ENCODE data around the gene CDADC1.
A peak's percentile ranks its signal among the peaks of the same experiment; 100 is the strongest.

CDADC1 gene

DNA sequence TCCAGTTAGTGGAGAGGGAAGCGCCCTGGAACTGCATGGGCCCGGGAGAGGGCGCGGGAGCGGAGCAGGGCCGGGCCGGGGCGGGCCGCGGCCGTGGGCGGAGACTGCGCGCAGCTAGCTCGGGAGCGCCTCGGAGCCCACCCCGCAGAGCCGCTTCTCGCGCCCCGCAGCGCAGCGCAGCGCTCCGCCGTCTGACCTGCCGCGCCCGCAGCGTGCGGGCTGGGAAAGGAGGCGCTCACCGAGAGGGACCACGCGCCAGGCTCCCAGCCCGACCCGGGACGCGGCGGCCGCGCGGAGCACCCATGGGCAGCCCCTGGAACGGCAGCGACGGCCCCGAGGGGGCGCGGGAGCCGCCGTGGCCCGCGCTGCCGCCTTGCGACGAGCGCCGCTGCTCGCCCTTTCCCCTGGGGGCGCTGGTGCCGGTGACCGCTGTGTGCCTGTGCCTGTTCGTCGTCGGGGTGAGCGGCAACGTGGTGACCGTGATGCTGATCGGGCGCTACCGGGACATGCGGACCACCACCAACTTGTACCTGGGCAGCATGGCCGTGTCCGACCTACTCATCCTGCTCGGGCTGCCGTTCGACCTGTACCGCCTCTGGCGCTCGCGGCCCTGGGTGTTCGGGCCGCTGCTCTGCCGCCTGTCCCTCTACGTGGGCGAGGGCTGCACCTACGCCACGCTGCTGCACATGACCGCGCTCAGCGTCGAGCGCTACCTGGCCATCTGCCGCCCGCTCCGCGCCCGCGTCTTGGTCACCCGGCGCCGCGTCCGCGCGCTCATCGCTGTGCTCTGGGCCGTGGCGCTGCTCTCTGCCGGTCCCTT lies 27.5 kb upstream of the CDADC1 start, which contains the start of gene MLNR:
TSS of gene MLNR (plus strand) at position 303 of the 820 bp plus-strand sequence. CDS start at position 303, 0 bp downstream.
- peak; percentile 59 to 61 for ATAC-seq (replicated peaks)
- DNase-seq, result no peak
- Mint-ChIP-seq H3K4me3 (peak within 1 kb of the TSS; percentile 72 to 76), H3K36me3 (peaks cover 4 to 7% of the 10 kb centered on the region in 2 donors), H3K27me3 (peaks cover 43 to 49% of the 10 kb centered on the region in 2 donors), H3K4me1 (peaks cover 7 to 23% of the 10 kb centered on the region in 2 donors), H3K27ac (peak within 1 kb of the TSS; percentile 66), H3K9me3 (peaks cover 0 to 3% of the 10 kb centered on the region in 2 donors)

DNA sequence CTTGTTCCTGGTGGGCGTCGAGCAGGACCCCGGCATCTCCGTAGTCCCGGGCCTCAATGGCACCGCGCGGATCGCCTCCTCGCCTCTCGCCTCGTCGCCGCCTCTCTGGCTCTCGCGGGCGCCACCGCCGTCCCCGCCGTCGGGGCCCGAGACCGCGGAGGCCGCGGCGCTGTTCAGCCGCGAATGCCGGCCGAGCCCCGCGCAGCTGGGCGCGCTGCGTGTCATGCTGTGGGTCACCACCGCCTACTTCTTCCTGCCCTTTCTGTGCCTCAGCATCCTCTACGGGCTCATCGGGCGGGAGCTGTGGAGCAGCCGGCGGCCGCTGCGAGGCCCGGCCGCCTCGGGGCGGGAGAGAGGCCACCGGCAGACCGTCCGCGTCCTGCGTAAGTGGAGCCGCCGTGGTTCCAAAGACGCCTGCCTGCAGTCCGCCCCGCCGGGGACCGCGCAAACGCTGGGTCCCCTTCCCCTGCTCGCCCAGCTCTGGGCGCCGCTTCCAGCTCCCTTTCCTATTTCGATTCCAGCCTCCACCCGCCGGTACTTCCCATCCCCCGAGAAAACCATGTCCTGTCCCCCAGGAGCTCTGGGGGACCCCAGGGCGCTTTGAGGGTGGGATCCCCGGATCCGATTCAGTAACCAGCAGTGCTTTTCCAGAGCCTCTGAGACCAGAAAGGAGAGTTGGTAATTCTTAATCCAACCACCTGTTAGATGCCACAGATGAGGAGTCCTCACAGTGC lies 26.7 kb upstream of the CDADC1 start:
- Mint-ChIP-seq H3K27me3 (peaks cover 43 to 49% of the 10 kb centered on the region in 2 donors), H3K4me3 (peak overlapping the region; percentile 72 to 76), H3K9me3 (peaks cover 0 to 3% of the 10 kb centered on the region in 2 donors), H3K36me3 (peaks cover 4 to 7% of the 10 kb centered on the region in 2 donors), H3K27ac (peak overlapping the region; percentile 68), H3K4me1 (peaks cover 7 to 18% of the 10 kb centered on the region in 2 donors)
- DNase-seq, result no peak
- peak; percentile 26 to 40 for ATAC-seq (replicated peaks)

DNA sequence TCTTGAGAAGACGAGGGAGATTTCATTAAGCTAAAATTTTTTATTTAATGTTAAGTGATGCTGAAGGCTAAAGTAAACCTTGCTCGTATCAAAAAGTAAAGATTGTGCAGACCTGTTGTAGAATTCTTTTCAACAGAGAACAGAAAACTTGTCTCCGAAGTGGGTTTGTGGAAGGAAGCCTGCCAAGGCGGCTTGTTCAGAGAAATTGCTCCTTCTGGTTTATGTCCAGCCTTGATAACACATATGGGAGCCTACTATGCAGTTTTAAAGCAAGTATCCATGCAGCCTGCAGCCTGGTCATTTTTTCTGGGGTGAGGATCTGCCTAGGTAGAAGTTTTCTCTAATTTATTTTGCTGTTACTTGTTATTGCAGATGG lies 26.1 kb upstream of the CDADC1 start:
- H3K36me3 Mint-ChIP-seq, result peaks cover 4 to 7% of the 10 kb centered on the region in 2 donors
- H3K4me1 Mint-ChIP-seq, result peaks cover 4 to 13% of the 10 kb centered on the region in 2 donors
- H3K27me3 Mint-ChIP-seq, result peaks cover 43 to 49% of the 10 kb centered on the region in 2 donors
- peak overlapping the region; percentile 68 for H3K27ac Mint-ChIP-seq
- peaks cover 0 to 1% of the 10 kb centered on the region in 2 donors for H3K9me3 Mint-ChIP-seq
- ATAC-seq (replicated peaks), result no peak
- H3K4me3 Mint-ChIP-seq, result peak overlapping the region in 1 of 2 donors; percentile 76
- no peak for DNase-seq

DNA sequence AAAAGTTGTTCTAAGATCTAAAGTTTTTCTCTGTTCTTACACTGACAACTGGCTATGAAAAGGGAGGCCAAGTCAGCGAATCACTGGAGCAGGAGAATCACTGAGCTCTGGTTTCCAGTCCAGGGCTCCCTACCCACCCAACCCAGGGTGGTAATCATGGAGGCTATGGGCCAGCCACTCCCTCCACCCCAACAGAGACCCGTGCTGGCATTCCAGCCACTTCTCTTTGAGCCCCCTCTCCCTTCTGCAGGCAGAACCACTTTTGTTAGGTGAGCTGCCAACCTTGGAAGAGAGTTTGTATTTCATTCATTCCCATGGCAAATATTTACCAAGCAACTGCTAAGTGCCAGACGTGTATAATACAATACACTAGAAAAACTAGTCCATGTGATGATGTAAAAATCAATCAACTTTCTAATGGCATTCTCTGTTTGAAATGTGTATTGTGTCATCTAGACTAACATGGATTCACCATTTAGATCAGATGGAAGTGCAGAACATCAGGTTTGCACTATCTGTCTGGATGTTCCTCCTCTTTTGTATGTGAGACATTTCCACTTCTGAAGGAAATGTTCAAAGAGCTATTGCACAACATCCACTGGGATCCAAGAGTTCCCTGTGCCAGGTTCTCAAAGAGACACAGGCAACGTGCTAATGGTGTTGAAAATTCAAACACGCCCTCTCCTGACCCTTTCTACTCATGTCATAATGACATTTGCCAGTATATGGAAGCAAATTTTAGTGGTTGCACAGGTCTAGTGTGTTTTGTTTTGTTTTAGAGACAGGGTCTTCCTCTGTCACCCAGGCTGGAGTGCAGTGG lies 22.3 kb upstream of the CDADC1 start:
- H3K27me3 Mint-ChIP-seq, result peaks cover 18 to 23% of the 10 kb centered on the region in 2 donors
- H3K4me1 Mint-ChIP-seq, result peaks cover 2 to 6% of the 10 kb centered on the region in 2 donors
- H3K27ac Mint-ChIP-seq, result no peak overlapping the region
- H3K36me3 Mint-ChIP-seq, result peaks cover 2 to 3% of the 10 kb centered on the region in 2 donors
- DNase-seq (no peak), ATAC-seq (replicated peaks) (no peak)
- H3K4me3 Mint-ChIP-seq, result no peak overlapping the region
- H3K9me3 Mint-ChIP-seq, result no peaks in the 10 kb centered on the region

DNA sequence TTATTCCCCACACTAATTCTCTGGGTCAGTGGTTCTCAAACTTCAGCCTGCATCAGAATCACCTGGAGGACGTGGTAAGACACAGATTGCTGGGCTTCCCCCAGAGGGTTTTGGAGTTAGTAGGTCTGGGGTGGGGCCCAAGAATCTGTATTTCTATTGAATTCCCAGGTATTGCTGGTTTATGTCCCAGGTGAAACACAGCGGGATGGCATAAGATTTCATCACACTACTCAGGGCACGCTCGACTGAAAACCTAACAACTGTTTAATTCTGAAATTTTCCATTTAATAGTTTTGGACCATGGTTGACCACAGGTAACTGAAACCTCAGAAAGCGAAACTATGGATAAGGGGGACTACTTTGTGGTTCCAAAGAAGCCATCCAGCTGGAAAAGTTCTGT lies 21.1 kb upstream of the CDADC1 start:
- no peak overlapping the region for H3K4me3 Mint-ChIP-seq
- DNase-seq, result no peak
- no peak overlapping the region for H3K27ac Mint-ChIP-seq
- H3K36me3 Mint-ChIP-seq, result no peaks in the 10 kb centered on the region
- H3K27me3 Mint-ChIP-seq, result peaks cover 11 to 17% of the 10 kb centered on the region in 2 donors
- no peaks in the 10 kb centered on the region for H3K4me1 Mint-ChIP-seq
- H3K9me3 Mint-ChIP-seq, result no peaks in the 10 kb centered on the region
- ATAC-seq (replicated peaks), result no peak

DNA sequence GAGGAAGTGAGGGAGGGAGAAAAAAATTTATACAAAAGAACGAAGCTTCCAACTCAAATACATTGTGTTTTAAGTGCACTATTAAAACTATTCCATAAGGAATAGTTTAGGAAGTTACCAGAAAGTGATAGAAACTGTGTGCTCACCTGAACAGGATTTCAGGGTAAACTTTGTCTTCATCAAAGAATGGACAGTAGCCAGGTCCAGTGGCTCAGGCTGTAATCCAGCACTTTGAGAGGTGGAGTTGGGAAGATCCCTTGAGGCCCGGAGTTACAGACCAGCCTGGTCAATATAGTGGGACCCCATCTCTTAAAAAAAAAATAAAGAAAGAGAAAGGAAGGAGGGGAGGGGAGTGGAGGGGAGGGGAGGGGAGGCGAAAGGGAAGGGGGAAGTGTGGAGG lies 13.0 kb upstream of the CDADC1 start:
- H3K27me3 Mint-ChIP-seq, result no peaks in the 10 kb centered on the region
- H3K4me3 Mint-ChIP-seq, result no peak overlapping the region
- H3K4me1 Mint-ChIP-seq, result peaks cover 10 to 11% of the 10 kb centered on the region in 2 donors
- no peak overlapping the region for H3K27ac Mint-ChIP-seq
- H3K9me3 Mint-ChIP-seq, result no peaks in the 10 kb centered on the region
- DNase-seq, result no peak
- no peaks in the 10 kb centered on the region for H3K36me3 Mint-ChIP-seq
- ATAC-seq (replicated peaks), result no peak

DNA sequence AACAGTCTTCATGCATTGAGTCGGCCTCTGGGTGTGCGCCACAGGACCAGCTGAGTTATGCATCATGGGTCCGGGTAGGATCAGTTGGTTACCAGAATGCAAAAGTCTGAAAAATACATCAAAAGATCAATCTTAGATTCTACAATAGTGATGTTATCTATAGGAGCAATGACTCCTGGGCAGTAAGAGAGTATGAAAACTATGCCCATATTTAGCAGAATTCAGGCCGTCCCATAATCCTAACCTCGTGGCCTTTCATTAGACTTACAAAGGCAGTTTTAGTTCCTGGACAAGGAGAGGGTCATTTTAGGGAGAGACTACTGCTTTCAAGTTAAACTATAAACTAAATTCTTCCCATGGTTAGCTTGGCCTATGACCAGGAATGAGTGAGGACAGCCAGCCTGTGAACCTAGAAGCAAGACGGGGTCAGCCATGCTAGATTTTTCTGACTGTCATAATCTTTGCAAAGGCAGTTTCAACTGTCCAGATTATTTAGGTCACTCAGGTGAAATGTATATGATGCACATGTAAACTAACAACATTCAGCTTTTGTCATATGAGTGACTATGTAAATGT lies 11.8 kb upstream of the CDADC1 start:
- Mint-ChIP-seq H3K27me3 (no peaks in the 10 kb centered on the region), H3K4me3 (no peak overlapping the region), H3K27ac (no peak overlapping the region), H3K36me3 (no peaks in the 10 kb centered on the region), H3K4me1 (peaks cover 10 to 11% of the 10 kb centered on the region in 2 donors), H3K9me3 (no peaks in the 10 kb centered on the region)
- DNase-seq (no peak), ATAC-seq (replicated peaks) (no peak)

DNA sequence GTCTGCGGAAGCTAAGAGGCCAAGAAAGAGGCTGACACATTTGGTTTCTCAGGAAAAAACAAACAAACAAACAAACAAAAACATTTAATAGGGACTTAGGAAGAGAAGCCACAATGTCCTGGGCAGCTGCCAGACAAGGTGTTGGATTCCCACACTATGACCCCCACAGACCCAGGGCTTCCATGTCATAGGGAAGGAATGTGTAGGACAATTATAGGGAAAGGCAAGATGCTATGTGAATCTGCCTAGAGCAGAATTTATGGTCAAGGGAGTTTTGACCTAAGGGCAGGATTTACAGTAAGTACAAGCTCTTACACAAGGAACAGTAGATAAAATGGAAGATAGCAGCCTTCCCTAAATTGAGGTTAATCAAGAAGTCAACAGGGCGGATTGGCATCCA lies 9.1 kb upstream of the CDADC1 start:
- Mint-ChIP-seq H3K4me1 (peaks cover 10 to 11% of the 10 kb centered on the region in 2 donors), H3K4me3 (no peak overlapping the region), H3K27ac (no peak overlapping the region), H3K36me3 (peaks cover 0 to 6% of the 10 kb centered on the region in 2 donors), H3K27me3 (no peaks in the 10 kb centered on the region), H3K9me3 (peaks cover 0 to 2% of the 10 kb centered on the region in 2 donors)
- DNase-seq (no peak), ATAC-seq (replicated peaks) (no peak)

DNA sequence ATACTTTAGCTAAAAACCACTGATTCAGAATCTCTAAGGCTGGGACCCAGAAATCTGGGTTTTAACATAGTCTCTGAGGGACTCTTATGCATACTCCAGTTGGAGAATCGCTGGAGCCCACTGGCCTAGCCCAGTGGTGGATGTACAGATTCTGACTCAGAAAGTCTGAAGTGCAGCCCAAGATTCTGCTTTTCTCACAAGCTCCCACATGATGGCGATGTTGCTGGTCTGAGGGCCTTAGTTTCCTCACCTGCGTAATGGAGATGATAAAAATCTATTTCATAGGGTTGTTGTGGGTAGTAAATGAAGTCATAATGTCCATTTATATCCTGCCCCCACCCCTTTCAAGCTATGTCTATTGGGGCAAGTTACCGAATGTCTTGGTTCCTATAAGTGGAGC lies 7.7 kb upstream of the CDADC1 start:
- peaks cover 0 to 2% of the 10 kb centered on the region in 2 donors for H3K9me3 Mint-ChIP-seq
- no peak for DNase-seq
- H3K4me1 Mint-ChIP-seq, result no peaks in the 10 kb centered on the region
- no peaks in the 10 kb centered on the region for H3K27me3 Mint-ChIP-seq
- H3K4me3 Mint-ChIP-seq, result no peak overlapping the region
- no peak overlapping the region for H3K27ac Mint-ChIP-seq
- peak; percentile 67 to 81 for ATAC-seq (replicated peaks)
- H3K36me3 Mint-ChIP-seq, result peaks cover 0 to 6% of the 10 kb centered on the region in 2 donors

DNA sequence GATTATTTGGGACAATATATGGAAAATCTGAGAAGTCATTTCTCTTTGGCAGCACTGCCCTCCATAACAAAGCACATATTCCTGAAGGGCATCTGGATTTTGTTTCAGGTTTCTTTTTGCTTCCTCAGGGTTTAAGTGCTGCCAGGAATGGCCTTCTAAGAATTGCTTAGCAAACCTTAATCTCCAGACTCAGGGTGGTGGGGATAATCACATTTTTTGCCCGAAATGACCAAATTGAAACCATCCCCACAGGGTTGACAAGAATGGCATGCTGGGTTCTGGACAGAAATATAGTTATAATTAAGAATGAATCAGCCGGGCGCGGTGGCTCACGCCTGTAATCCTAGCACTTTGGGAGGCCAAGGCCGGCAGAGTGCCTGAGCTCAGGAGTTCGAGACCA lies 6.4 kb upstream of the CDADC1 start:
- DNase-seq (no peak), ATAC-seq (replicated peaks) (no peak)
- Mint-ChIP-seq H3K27ac (no peak overlapping the region), H3K36me3 (peaks cover 0 to 6% of the 10 kb centered on the region in 2 donors), H3K27me3 (no peaks in the 10 kb centered on the region), H3K9me3 (peaks cover 0 to 2% of the 10 kb centered on the region in 2 donors), H3K4me1 (no peaks in the 10 kb centered on the region), H3K4me3 (no peak overlapping the region)

DNA sequence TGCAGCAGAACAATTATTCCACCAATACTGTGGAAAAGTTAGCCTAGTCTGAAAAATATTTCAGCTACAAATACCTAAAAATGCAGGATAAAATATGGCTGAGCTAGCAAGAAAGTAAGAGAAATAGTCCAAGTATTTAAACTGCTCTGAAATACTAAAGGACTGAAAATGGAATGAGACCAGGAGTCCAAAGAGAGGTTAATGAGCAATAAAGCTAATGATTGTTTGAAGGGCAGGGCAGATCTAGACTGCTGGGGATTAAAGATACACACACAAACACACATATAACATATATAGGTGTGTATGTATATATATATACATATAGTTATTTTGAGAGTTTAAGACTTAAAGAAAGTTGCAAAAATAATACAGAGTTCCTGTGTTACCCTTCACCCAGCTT lies 2.6 kb upstream of the CDADC1 start:
- Mint-ChIP-seq H3K9me3 (peaks cover 0 to 2% of the 10 kb centered on the region in 2 donors), H3K36me3 (peaks cover under 1 to 6% of the 10 kb centered on the region in 2 donors), H3K4me3 (no peak overlapping the region), H3K27me3 (no peaks in the 10 kb centered on the region), H3K4me1 (peaks cover 8 to 18% of the 10 kb centered on the region in 2 donors), H3K27ac (no peak overlapping the region)
- ATAC-seq (replicated peaks), result no peak
- no peak for DNase-seq

DNA sequence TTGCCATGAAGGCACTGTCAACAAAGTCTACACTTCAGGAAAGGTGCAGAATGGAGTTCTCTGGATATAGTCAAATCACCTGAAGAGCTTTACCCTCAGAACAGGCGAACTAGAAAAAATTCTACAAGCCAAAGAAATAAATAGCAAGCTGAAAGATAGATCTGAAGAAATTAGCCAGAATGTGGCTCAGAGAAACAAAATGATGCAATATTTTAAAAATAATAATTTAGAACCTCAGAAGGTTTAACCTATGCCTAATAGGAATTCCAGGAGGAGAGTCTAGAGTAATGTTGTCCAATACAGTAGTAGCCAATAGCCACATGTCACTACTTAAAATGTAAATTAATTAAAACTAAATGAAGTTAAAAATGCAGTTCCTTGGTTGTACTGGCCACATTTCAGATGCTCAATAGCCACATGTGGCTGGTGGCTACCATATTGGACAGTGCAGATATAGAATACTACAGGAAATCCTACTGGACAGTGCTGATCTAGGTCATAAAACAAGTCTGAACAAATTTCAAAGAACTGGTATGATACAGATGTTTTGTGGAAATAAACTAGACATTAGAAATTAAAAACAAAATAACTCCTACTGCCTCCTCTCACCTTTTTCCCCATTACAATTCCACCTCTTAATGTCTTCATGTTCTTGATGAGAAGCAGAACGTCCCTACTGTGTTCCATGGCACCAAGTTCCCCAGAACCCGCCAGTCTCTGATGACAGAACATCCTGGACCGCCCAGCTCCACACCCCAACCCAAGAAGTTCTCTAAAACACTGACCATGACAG lies 679 bp upstream of the CDADC1 start:
- Mint-ChIP-seq H3K4me1 (peaks cover 12 to 18% of the 10 kb centered on the region in 2 donors), H3K27ac (peak overlapping the region; percentile 98), H3K9me3 (peaks cover 0 to 2% of the 10 kb centered on the region in 2 donors), H3K4me3 (peak overlapping the region; percentile 97 to 98), H3K36me3 (peaks cover 6 to 7% of the 10 kb centered on the region in 2 donors), H3K27me3 (no peaks in the 10 kb centered on the region)
- peak; percentile 59 to 61 for ATAC-seq (replicated peaks)
- DNase-seq, result no peak

DNA sequence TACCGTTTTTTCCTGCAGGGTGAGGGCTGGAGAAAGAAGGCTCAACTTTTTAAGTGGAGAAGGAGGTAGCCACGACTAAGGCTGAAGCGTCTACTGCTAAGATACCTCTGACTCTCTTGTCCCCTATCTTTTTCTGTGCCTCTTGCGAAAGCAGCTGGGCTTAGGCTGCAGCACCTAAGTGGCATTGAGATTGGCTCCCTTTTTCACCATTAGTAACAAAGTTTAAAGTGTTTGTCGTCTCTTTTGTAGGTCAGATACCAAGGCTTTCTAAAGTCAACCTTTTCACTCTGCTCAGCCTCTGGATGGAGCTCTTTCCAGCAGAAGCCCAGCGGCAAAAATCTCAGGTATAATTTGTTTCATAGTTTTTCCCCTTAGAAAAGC lies 887 bp downstream of the CDADC1 start:
- no peaks in the 10 kb centered on the region for H3K9me3 Mint-ChIP-seq
- no peaks in the 10 kb centered on the region for H3K27me3 Mint-ChIP-seq
- H3K27ac Mint-ChIP-seq, result peak overlapping the region; percentile 98
- no peak for ATAC-seq (replicated peaks)
- no peak for DNase-seq
- H3K4me3 Mint-ChIP-seq, result peak overlapping the region; percentile 97 to 98
- peaks cover 13 to 18% of the 10 kb centered on the region in 2 donors for H3K4me1 Mint-ChIP-seq
- H3K36me3 Mint-ChIP-seq, result peaks cover 0 to 8% of the 10 kb centered on the region in 2 donors
